OCI-LY7 (cell line): ENCODE data around the gene NENF. TPM values are rescaled to one million over a fixed set of nuclear protein-coding genes. Genes with fewer than 3 reads are reported as not detected.

Source experiments
- BruUV-seq: library from RNA; stranded (reverse); fragments of 400-500 nt; replicated peaks from 2 replicates; lab custom pipeline; 2021; lab: Mats Ljungman, UMichigan
- CTCF ChIA-PET: fragments of 300-600 bp; sonication (Branson Sonifier 250); formaldehyde crosslinking; loops from one replicate; lab custom pipeline; 2022; ENCODE audit warnings: antibody characterized with exemption; ENCODE audit not compliant: unreplicated experiment; lab: Charles Lee
- POLR2A ChIA-PET: fragments of 300-600 bp; sonication (Branson Sonifier 250); formaldehyde crosslinking; loops from one replicate; lab custom pipeline; 2022; ENCODE audit warnings: antibody characterized with exemption; lab: Charles Lee
- DNase-seq: peaks from one replicate; pipeline ENCODE4 v3.0.0-alpha.2; 2015; ENCODE audit warnings: low spot score
- H2AFZ ChIP-seq: fragments of 200-600 bp; sonication (generic), shearing (Covaris generic); 2 replicates; pipeline ENCODE4 v1.6.1; 2014; ENCODE audit warnings: mild to moderate bottlenecking, antibody characterized with exemption, low read length, moderate library complexity
- H3K27ac ChIP-seq: fragments of 200-600 bp; sonication (generic); 2 replicates; pipeline ENCODE4 v1.5.1; 2014; ENCODE audit warnings: mixed run types, low read depth, mild to moderate bottlenecking, moderate library complexity, low read length, inconsistent platforms; ENCODE audit not compliant: poor library complexity, severe bottlenecking
- H3K36me3 ChIP-seq: fragments of 200-600 bp; sonication (generic); 2 replicates; pipeline ENCODE4 v1.6.1; 2014; ENCODE audit warnings: mild to moderate bottlenecking, antibody characterized with exemption, low read length, moderate library complexity, mixed read lengths; ENCODE audit not compliant: insufficient read depth
- H3K4me1 ChIP-seq: fragments of 200-600 bp; sonication (generic); 2 replicates; pipeline ENCODE4 v1.5.1; 2014; ENCODE audit warnings: mild to moderate bottlenecking, low read length; ENCODE audit not compliant: insufficient read depth, poor library complexity, severe bottlenecking
- H3K4me2 ChIP-seq: fragments of 200-600 bp; sonication (generic); 2 replicates; pipeline ENCODE4 v1.6.1; 2014; ENCODE audit warnings: mild to moderate bottlenecking, low read length
- H3K4me3 ChIP-seq: fragments of 200-600 bp; sonication (generic); 2 replicates; pipeline ENCODE4 v1.5.1; 2014; ENCODE audit warnings: mild to moderate bottlenecking, low read depth, low read length; ENCODE audit not compliant: poor library complexity, severe bottlenecking
- H3K79me2 ChIP-seq: fragments of 200-600 bp; sonication (generic); 2 replicates; pipeline ENCODE4 v1.6.1; 2016; ENCODE audit warnings: low read depth, mild to moderate bottlenecking, low read length, moderate library complexity, mixed read lengths; ENCODE audit not compliant: insufficient read depth
- H3K9me2 ChIP-seq: fragments of 200-600 bp; sonication (generic); 2 replicates; pipeline ENCODE4 v1.6.1; 2016; ENCODE audit warnings: mild to moderate bottlenecking, low read length, mixed read lengths; ENCODE audit not compliant: insufficient read depth
- H3K9me3 ChIP-seq: fragments of 200-600 bp; sonication (generic); 2 replicates; pipeline ENCODE4 v1.6.1; 2014; ENCODE audit warnings: mild to moderate bottlenecking, mixed run types, low read length, mixed read lengths
- H4K20me1 ChIP-seq: fragments of 200-600 bp; sonication (generic); 2 replicates; pipeline ENCODE4 v1.6.1; 2014; ENCODE audit warnings: mild to moderate bottlenecking, antibody characterized with exemption, low read length, moderate library complexity, mixed read lengths; ENCODE audit not compliant: insufficient read depth
- EZH2phosphoT487 ChIP-seq: fragments of 200-600 bp; sonication (generic); IDR thresholded peaks from 2 replicates; pipeline ENCODE4 v1.6.1; 2018; ENCODE audit warnings: low read depth, borderline replicate concordance, mild to moderate bottlenecking, mixed run types, antibody characterized with exemption, low read length, moderate library complexity, mixed read lengths
- intact Hi-C: fragments of 100-400 bp; cut with micrococcal nuclease; formaldehyde crosslinking; loops from one replicate; pipeline ENCODE4 v1.10.0; 2022; ENCODE audit not compliant: unreplicated experiment
- total RNA-seq, 2 experiments: library from RNA; depleted of rRNA in 1 of 2; stranded (reverse); fragments of >200 nt in 1 of 2; shearing (Covaris generic) in 1 of 2; gene quantifications; 2 replicates each; pipeline ENCODE4 v1.2.3, GENCODE V29; 2014 to 2022
- TF ChIP-seq, protein P1 (sequence below): fragments of 200-600 bp; sonication (generic); conservative IDR thresholded peaks from 2 replicates; pipeline ENCODE4 v1.5.1; 2014; ENCODE audit warnings: mild to moderate bottlenecking, antibody characterized with exemption, low read length, moderate library complexity, mixed read lengths

Gene NENF
- total RNA-seq, 2 experiments from 2014 or later, result 12.7 to 15.5 TPM

DNA sequence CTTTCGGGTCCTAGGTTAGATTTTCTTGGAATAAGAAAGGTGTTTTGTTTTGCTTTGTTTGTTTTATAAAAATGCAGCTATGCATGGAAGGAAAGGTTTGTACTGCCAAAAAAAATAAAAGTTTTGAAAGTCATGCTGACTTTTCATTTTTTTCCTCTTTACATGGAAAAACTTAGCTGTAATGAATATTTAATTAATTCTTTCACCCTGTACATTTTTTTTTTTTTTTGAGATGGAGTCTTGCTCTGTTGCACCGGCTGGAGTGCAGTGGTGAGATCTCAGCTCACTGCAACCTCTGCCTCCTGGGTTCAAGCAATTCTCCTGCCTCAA, 48.7 kb downstream of the NENF start:
- Histone ChIP-seq H3K9me3 (no peaks in the 10 kb centered on the region), H3K36me3 (no peaks in the 10 kb centered on the region), H3K9me2 (no peaks in the 10 kb centered on the region), H4K20me1 (no peaks in the 10 kb centered on the region), H3K79me2 (no peaks in the 10 kb centered on the region), H3K4me2 (no peak overlapping the region), H3K4me3 (no peak overlapping the region), H3K27ac (no peak overlapping the region), H3K4me1 (no peaks in the 10 kb centered on the region), H2AFZ (no peak overlapping the region)
- DNase-seq, result no peak
- CTCF ChIA-PET, result no interaction called here
- no TSS peak for BruUV-seq
- TF ChIP-seq EZH2phosphoT487, result no peak
- TF ChIP-seq, protein P1, sequence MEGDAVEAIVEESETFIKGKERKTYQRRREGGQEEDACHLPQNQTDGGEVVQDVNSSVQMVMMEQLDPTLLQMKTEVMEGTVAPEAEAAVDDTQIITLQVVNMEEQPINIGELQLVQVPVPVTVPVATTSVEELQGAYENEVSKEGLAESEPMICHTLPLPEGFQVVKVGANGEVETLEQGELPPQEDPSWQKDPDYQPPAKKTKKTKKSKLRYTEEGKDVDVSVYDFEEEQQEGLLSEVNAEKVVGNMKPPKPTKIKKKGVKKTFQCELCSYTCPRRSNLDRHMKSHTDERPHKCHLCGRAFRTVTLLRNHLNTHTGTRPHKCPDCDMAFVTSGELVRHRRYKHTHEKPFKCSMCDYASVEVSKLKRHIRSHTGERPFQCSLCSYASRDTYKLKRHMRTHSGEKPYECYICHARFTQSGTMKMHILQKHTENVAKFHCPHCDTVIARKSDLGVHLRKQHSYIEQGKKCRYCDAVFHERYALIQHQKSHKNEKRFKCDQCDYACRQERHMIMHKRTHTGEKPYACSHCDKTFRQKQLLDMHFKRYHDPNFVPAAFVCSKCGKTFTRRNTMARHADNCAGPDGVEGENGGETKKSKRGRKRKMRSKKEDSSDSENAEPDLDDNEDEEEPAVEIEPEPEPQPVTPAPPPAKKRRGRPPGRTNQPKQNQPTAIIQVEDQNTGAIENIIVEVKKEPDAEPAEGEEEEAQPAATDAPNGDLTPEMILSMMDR, result no peak
- POLR2A ChIA-PET, result interaction anchor here (0.6 to 0.7 kb wide), 6 partner anchors 64 to 579 kb away, joined by 3 to 6 read pairs (median 4); no protein-coding TSS in a partner anchor
- intact Hi-C loops, result no loop called here

DNA sequence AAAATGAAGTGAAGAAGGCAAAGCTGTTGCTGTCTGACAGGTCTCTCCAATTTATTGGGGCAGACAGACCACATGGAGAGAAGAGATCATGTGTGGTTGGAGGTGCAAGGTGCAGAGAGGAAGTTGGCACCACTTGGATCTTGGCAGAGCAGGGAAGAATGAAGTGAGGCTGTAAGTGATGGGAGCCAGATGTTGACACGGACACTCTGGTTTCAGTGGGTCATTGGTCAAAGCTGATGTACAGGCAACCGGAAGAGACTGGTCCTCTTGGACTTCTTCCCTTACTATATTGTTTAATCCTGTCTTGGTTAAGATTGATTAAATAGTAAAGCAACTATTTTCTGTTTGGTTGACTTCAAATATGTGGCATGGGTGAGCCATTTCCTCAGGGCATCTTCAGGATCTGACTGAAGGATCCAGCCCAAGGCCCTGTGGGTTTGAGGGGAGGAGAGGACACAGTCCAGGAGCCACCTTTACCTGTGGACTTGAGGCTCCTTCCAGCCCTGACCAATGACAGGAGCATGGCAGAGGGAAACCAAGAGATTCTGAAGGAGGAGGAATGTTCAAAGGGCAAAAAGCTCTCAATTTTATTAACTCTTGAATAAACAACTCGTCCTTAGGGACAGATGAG, 49.4 kb downstream of the NENF start:
- no peak overlapping the region for H2AFZ ChIP-seq
- no peaks in the 10 kb centered on the region for H3K79me2 ChIP-seq
- ChIA-PET CTCF (no interaction called here), POLR2A (interaction anchor here (0.6 to 0.7 kb wide), 4 partner anchors 264 to 580 kb away, joined by 3 to 4 read pairs (median 3); no protein-coding TSS in a partner anchor)
- H3K9me2 ChIP-seq, result no peaks in the 10 kb centered on the region
- DNase-seq, result no peak
- no peaks in the 10 kb centered on the region for H3K9me3 ChIP-seq
- no peak overlapping the region for H3K4me3 ChIP-seq
- no peaks in the 10 kb centered on the region for H3K4me1 ChIP-seq
- no peak overlapping the region for H3K4me2 ChIP-seq
- no TSS peak for BruUV-seq
- no peaks in the 10 kb centered on the region for H4K20me1 ChIP-seq
- H3K27ac ChIP-seq, result no peak overlapping the region
- intact Hi-C loops, result no loop called here
- TF ChIP-seq, protein P1, result no peak
- no peak for TF ChIP-seq EZH2phosphoT487
- H3K36me3 ChIP-seq, result no peaks in the 10 kb centered on the region
